Small intestine (tissue), 7 donors: ENCODE results near the gene HOXB7. TPM values are rescaled to one million over a fixed set of nuclear protein-coding genes. Genes with fewer than 3 reads are reported as not detected.

Experiments used
- DNase-seq, 2 donors: peaks; one replicate each; pipeline versions ENCODE4 v3.0.0 to v3.0.0-alpha.2; 2013
- FAIRE-seq: peaks from 2 replicates; lab custom pipeline; 2012; peaks lifted over from hg19 to GRCh38; lab: Jason Lieb, UNC
- H3K27ac ChIP-seq, 3 donors: one replicate each; pipeline ENCODE4 v1.5.1; 2013; ENCODE audit warnings: low read length in 2 of 3, mild to moderate bottlenecking in 2 of 3, control low read depth in 1 of 3, inconsistent platforms in 1 of 3, low read depth in 1 of 3, moderate library complexity in 1 of 3
- H3K27me3 ChIP-seq, 3 donors: one replicate each; pipeline ENCODE4 v1.6.1; 2013; ENCODE audit warnings: low read length in 3 of 3, inconsistent platforms in 1 of 3; ENCODE audit not compliant: control insufficient read depth in 3 of 3, insufficient read depth in 3 of 3
- H3K36me3 ChIP-seq, 3 donors: one replicate each; pipeline ENCODE4 v1.6.1; 2013; ENCODE audit warnings: low read length in 3 of 3, inconsistent platforms in 1 of 3, low read depth in 1 of 3, mild to moderate bottlenecking in 1 of 3, moderate library complexity in 1 of 3; ENCODE audit not compliant: control insufficient read depth in 3 of 3, insufficient read depth in 2 of 3
- H3K4me1 ChIP-seq, 3 donors: one replicate each; pipeline ENCODE4 v1.6.1; 2013; ENCODE audit warnings: low read length in 2 of 3, inconsistent platforms in 1 of 3, low read depth in 1 of 3, mild to moderate bottlenecking in 1 of 3, moderate library complexity in 1 of 3; ENCODE audit not compliant: control insufficient read depth in 3 of 3, insufficient read depth in 2 of 3
- H3K4me3 ChIP-seq, 3 donors: one replicate each; pipeline ENCODE4 v1.5.1; 2013; ENCODE audit warnings: low read length in 3 of 3, control low read depth in 1 of 3, inconsistent platforms in 1 of 3, low read depth in 1 of 3, mild to moderate bottlenecking in 1 of 3, moderate library complexity in 1 of 3
- H3K9me3 ChIP-seq, 2 donors: one replicate each; pipeline ENCODE4 v1.6.1; 2013; ENCODE audit warnings: low read depth in 1 of 2, low read length in 1 of 2; ENCODE audit not compliant: control insufficient read depth in 2 of 2, insufficient read depth in 1 of 2
- WGBS, 3 donors: extraction: QIAGEN DNeasy Blood & Tissue Kit; methylation state at CpG; one replicate each; pipeline ENCODE4 v1.1.7; 2013; 5-methylcytosine and 5-hydroxymethylcytosine counted together
- polyA plus RNA-seq, 4 donors: library from polyadenylated mRNA; stranded (reverse) in 3 of 4; unstranded in 1 of 4; fragments of 200-250 nt in 3 of 4; fragments of 120-200 nt in 1 of 4; gene quantifications; one replicate each; pipeline versions ENCODE4 v1.2.1 to v1.2.3, GENCODE V29; 2013
- donor health status: healthy with polysubstance abuse.
- donor health status: control.
- donor health status: control.
- donor health status: Bipolar disorder and iron deficiency.
- donor health status: healthy.

The HOXB7 gene
- polyA plus RNA-seq, 4 donors = 4.3 to 13.9 (median 4.9) TPM; not detected in 1

GRCh38 chr17:48626245-48627117 is 15.7 kb upstream of the HOXB7 start, which contains the start of gene HOXB9:
Gene HOXB9, minus strand, starts transcription at chr17:48626358. Its CDS starts 89 bp downstream, at chr17:48626269.
- no peaks in the 10 kb centered on the region for H3K36me3 ChIP-seq
- no peaks in the 10 kb centered on the region for H3K9me3 ChIP-seq
- H3K4me3 ChIP-seq = peak within 1 kb of the TSS in 2 of 3 donors; percentile 29 to 40
- no peak for FAIRE-seq
- peak within 1 kb of the TSS in 1 of 3 donors; percentile 46 for H3K27ac ChIP-seq
- DNase-seq = peak in 1 of 2 donors; percentile 60
- peaks cover 0 to 22% (median 0%) of the 10 kb centered on the region in 3 donors for H3K4me1 ChIP-seq
- peaks cover 9 to 99% (median 75%) of the 10 kb centered on the region in 3 donors for H3K27me3 ChIP-seq
- 2 to 3% (median 2%) methylated on average over 42 to 50 of the region's 50 CpGs for WGBS, 3 donors

- no peaks in the 10 kb centered on the region for H3K36me3 ChIP-seq
- 0 to 1% (median 0%) methylated on average over 67 to 69 of the region's 69 CpGs for WGBS, 3 donors
- FAIRE-seq (no peak), DNase-seq (peak; percentile 23 to 72)
- H3K4me1 ChIP-seq = peaks cover 0 to 19% (median 0%) of the 10 kb centered on the region in 3 donors
- H3K4me3 ChIP-seq = peak overlapping the region in 2 of 3 donors; percentile 29 to 40
- no peaks in the 10 kb centered on the region for H3K9me3 ChIP-seq
- peaks cover 9 to 99% (median 77%) of the 10 kb centered on the region in 3 donors for H3K27me3 ChIP-seq
- H3K27ac ChIP-seq = peak overlapping the region in 1 of 3 donors; percentile 46
These were observed 14.9 kb upstream of the HOXB7 start for GRCh38 chr17:48625495-48626244.

- H3K9me3 ChIP-seq = no peaks in the 10 kb centered on the region
- no peak for FAIRE-seq
- H3K36me3 ChIP-seq = no peaks in the 10 kb centered on the region
- 2 to 4% (median 2%) methylated on average over 36 to 66 of the region's 66 CpGs for WGBS, 3 donors
- H3K27me3 ChIP-seq = peaks cover 9 to 99% (median 80%) of the 10 kb centered on the region in 3 donors
- peaks cover 0 to 22% (median 0%) of the 10 kb centered on the region in 3 donors for H3K4me1 ChIP-seq
- H3K4me3 ChIP-seq = peak overlapping the region in 2 of 3 donors; percentile 29 to 40
- DNase-seq = peak in 1 of 2 donors; percentile 61
- no peak overlapping the region for H3K27ac ChIP-seq
These were observed 14.0 kb upstream of the HOXB7 start for GRCh38 chr17:48624544-48625494.

GRCh38 chr17:48624118-48624517 is 13.3 kb upstream of the HOXB7 start:
- Histone ChIP-seq H3K4me3 (no peak overlapping the region), H3K9me3 (no peaks in the 10 kb centered on the region), H3K36me3 (no peaks in the 10 kb centered on the region), H3K27me3 (peaks cover 4 to 99% (median 79%) of the 10 kb centered on the region in 3 donors), H3K4me1 (peaks cover 0 to 28% (median 0%) of the 10 kb centered on the region in 3 donors), H3K27ac (no peak overlapping the region)
- FAIRE-seq = no peak
- whole genome bisulfite sequencing, 3 donors = 16 to 36% (median 25%) methylated on average over 5 of the region's 5 CpGs
- DNase-seq = no peak

- Histone ChIP-seq H3K9me3 (no peaks in the 10 kb centered on the region), H3K4me1 (peaks cover 0 to 33% (median 0%) of the 10 kb centered on the region in 3 donors), H3K4me3 (no peak overlapping the region), H3K27me3 (peaks cover 4 to 99% (median 76%) of the 10 kb centered on the region in 3 donors), H3K36me3 (no peaks in the 10 kb centered on the region), H3K27ac (no peak overlapping the region)
- WGBS, 3 donors = 19 to 28% (median 22%) methylated on average over 4 of the region's 4 CpGs
- FAIRE-seq (no peak), DNase-seq (no peak)
These were observed 12.8 kb upstream of the HOXB7 start for GRCh38 chr17:48623583-48623982.

- Histone ChIP-seq H3K36me3 (no peaks in the 10 kb centered on the region), H3K4me3 (no peak overlapping the region), H3K27me3 (peaks cover 5 to 99% (median 74%) of the 10 kb centered on the region in 3 donors), H3K4me1 (peaks cover 0 to 33% (median 0%) of the 10 kb centered on the region in 3 donors), H3K27ac (no peak overlapping the region), H3K9me3 (no peaks in the 10 kb centered on the region)
- DNase-seq (no peak), FAIRE-seq (no peak)
- WGBS, 3 donors = 12 to 40% (median 37%) methylated on average over 11 of the region's 11 CpGs
These were observed 12.0 kb upstream of the HOXB7 start for GRCh38 chr17:48622857-48623256.

GRCh38 chr17:48621410-48622392 is 10.9 kb upstream of the HOXB7 start:
- H3K27ac ChIP-seq = no peak overlapping the region
- H3K36me3 ChIP-seq = no peaks in the 10 kb centered on the region
- no peak overlapping the region for H3K4me3 ChIP-seq
- H3K9me3 ChIP-seq = no peaks in the 10 kb centered on the region
- FAIRE-seq (no peak), DNase-seq (no peak)
- H3K27me3 ChIP-seq = peaks cover 6 to 99% (median 71%) of the 10 kb centered on the region in 3 donors
- H3K4me1 ChIP-seq = peaks cover 0 to 30% (median 0%) of the 10 kb centered on the region in 3 donors
- WGBS, 3 donors = 26 to 31% (median 29%) methylated on average over 41 of the region's 41 CpGs
